ENCODE data around the gene EGFLAM.

DNA sequence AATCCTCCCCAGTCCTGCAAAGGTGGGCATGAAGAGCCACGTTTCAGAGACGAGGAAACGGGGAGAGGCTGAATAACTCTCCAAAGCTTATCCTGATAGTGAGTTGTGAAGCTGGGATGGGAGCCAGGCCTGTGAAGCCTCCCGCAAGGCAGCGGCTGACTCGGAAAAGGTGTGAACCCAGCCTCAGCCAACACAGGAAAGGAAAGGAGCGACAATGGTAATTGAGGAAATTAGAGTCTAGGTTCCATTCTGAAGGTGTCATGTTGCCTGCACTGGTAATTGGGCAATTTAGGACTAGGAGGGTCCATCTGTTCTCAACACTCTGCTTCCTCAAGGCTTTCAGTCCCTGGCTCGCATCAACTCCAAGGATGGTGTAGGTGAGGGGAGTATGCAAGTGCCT lies 214.6 kb downstream of the EGFLAM start:
- TF ChIP-seq, protein P1, sequence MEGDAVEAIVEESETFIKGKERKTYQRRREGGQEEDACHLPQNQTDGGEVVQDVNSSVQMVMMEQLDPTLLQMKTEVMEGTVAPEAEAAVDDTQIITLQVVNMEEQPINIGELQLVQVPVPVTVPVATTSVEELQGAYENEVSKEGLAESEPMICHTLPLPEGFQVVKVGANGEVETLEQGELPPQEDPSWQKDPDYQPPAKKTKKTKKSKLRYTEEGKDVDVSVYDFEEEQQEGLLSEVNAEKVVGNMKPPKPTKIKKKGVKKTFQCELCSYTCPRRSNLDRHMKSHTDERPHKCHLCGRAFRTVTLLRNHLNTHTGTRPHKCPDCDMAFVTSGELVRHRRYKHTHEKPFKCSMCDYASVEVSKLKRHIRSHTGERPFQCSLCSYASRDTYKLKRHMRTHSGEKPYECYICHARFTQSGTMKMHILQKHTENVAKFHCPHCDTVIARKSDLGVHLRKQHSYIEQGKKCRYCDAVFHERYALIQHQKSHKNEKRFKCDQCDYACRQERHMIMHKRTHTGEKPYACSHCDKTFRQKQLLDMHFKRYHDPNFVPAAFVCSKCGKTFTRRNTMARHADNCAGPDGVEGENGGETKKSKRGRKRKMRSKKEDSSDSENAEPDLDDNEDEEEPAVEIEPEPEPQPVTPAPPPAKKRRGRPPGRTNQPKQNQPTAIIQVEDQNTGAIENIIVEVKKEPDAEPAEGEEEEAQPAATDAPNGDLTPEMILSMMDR (IDR thresholded peaks at IDR 0.05) = no peak
- TF ChIP-seq POLR2A (IDR thresholded peaks at IDR 0.05) = no peak

All from heart left ventricle (tissue), 13 donors.